K562 (cell line): ENCODE data around the gene ACTR3C. TPM values are rescaled to one million over a fixed set of nuclear protein-coding genes. Genes with fewer than 3 reads are reported as not detected.
A peak's percentile ranks its signal among the peaks of the same experiment; 100 is the strongest.

ENCODE experiments used
- ATF4 ChIP-seq: fragments of 450-650 bp; formaldehyde crosslinking; IDR thresholded peaks from 2 replicates; pipeline ENCODE4 v1.4.0; 2022; ENCODE audit warnings: mild to moderate bottlenecking, moderate library complexity
- CBX1 ChIP-seq: sonication (generic); IDR thresholded peaks from 2 replicates; pipeline ENCODE4 v1.6.1; 2016; ENCODE audit warnings: antibody characterized with exemption, low read depth, mild to moderate bottlenecking
- KAT8 ChIP-seq: fragments of 450-650 bp; IDR thresholded peaks from 2 replicates; pipeline ENCODE4 v1.6.1; 2016; ENCODE audit warnings: low read depth, mild to moderate bottlenecking
- KDM5B ChIP-seq: fragments of 200-600 bp; sonication (generic); IDR thresholded peaks from 2 replicates; pipeline ENCODE4 v1.6.1; 2012; ENCODE audit warnings: low read depth, mild to moderate bottlenecking, moderate library complexity, low read length, control low read depth, inconsistent platforms; ENCODE audit not compliant: insufficient replicate concordance
- MCM2 ChIP-seq: fragments of 450-650 bp; IDR thresholded peaks from 2 replicates; pipeline ENCODE4 v1.6.1; 2017; ENCODE audit warnings: low read depth, mild to moderate bottlenecking
- NCOA4 ChIP-seq: fragments of 450-650 bp; IDR thresholded peaks from 2 replicates; pipeline ENCODE4 v1.6.1; 2018; ENCODE audit warnings: mild to moderate bottlenecking; ENCODE audit not compliant: partially characterized antibody
- PHF8 ChIP-seq: fragments of 200-600 bp; sonication (generic); IDR thresholded peaks from 2 replicates; pipeline ENCODE4 v1.6.1; 2012; ENCODE audit warnings: mixed run types, mild to moderate bottlenecking, inconsistent platforms, low read length, moderate library complexity, borderline replicate concordance
- POLR2H ChIP-seq: IDR thresholded peaks from 2 replicates; pipeline ENCODE4 v1.6.1; 2016; ENCODE audit warnings: missing genetic modification characterization, low read depth, mild to moderate bottlenecking, control low read depth, missing compliant biosample characterization, moderate library complexity
- RNF2 ChIP-seq: sonication (generic); IDR thresholded peaks from 2 replicates; pipeline ENCODE4 v1.6.1; 2016
- SP1 ChIP-seq: sonication (generic); formaldehyde crosslinking; IDR thresholded peaks from 2 replicates; pipeline ENCODE4 v1.8.1; 2022; ENCODE audit warnings: mild to moderate bottlenecking, missing genetic modification reagents
- U2AF2 ChIP-seq: fragments of 200-400 bp; formaldehyde crosslinking; optimal IDR thresholded peaks from 2 replicates; pipeline ENCODE3; 2017; ENCODE audit warnings: low read depth, mild to moderate bottlenecking, low read length
- ZNF253 ChIP-seq: fragments of 250-450 bp; sonication (Bioruptor Pico); conservative IDR thresholded peaks from 2 replicates; pipeline ENCODE4 v1.6.1; 2021; ENCODE audit warnings: mild to moderate bottlenecking
- ZNF77 ChIP-seq: fragments of 250-450 bp; sonication (Bioruptor Pico); IDR thresholded peaks from 2 replicates; pipeline ENCODE4 v1.5.0; 2020
- polyA plus RNA-seq, 8 experiments: library from polyadenylated mRNA; depleted of rRNA in 4 of 8; stranded (reverse) in 5 of 8; unstranded in 3 of 8; fragments of >200 nt; fragmentation: Nextera tagmentation in 2 of 8; fragmentation: Illumina TruSeq in 1 of 8; extraction: Ambion mirVana in 2 of 8; extraction: Trizol in 1 of 8; gene quantifications; 2 replicates each; pipeline versions ENCODE4 v1.2.1 to v1.2.3, GENCODE V29; 2011 to 2014; ENCODE audit warnings: inconsistent platforms in 1 of 8, missing spikeins in 1 of 8
- total RNA-seq, 7 experiments: library from RNA; depleted of rRNA in 6 of 7; stranded (reverse); fragments of >200 nt in 6 of 7; fragmentation: Illumina TruSeq in 2 of 7; extraction: Trizol in 2 of 7; gene quantifications; 2 replicates each; pipeline versions ENCODE4 v1.2.1 to v1.2.3, GENCODE V29; 2011 to 2021; ENCODE audit warnings: low replicate concordance in 1 of 7
- TF ChIP-seq, protein P1 (sequence below), 2 experiments: fragments of 450-650 bp; formaldehyde crosslinking in 1 of 2; IDR thresholded peaks; 2 replicates each; pipeline versions ENCODE4 v1.4.0 to v1.6.1; 2014 to 2020; ENCODE audit warnings: mild to moderate bottlenecking in 2 of 2, borderline replicate concordance in 1 of 2, low read depth in 1 of 2
- TF ChIP-seq, protein P2 (sequence below): fragments of 450-650 bp; formaldehyde crosslinking; IDR thresholded peaks from 2 replicates; pipeline ENCODE4 v1.4.0; 2020; ENCODE audit warnings: mild to moderate bottlenecking, moderate library complexity
- TF ChIP-seq, protein P3 (sequence below): fragments of 450-650 bp; formaldehyde crosslinking; IDR thresholded peaks from 2 replicates; pipeline ENCODE4 v1.4.0; 2020; ENCODE audit warnings: mild to moderate bottlenecking, moderate library complexity

ACTR3C gene
- total and polyA plus RNA-seq, 9 of the 15 experiments (the other 6 are each of a cell fraction or from before 2014, with no cell fraction given): 9.0 to 35.4 (median 13.3) TPM

DNA sequence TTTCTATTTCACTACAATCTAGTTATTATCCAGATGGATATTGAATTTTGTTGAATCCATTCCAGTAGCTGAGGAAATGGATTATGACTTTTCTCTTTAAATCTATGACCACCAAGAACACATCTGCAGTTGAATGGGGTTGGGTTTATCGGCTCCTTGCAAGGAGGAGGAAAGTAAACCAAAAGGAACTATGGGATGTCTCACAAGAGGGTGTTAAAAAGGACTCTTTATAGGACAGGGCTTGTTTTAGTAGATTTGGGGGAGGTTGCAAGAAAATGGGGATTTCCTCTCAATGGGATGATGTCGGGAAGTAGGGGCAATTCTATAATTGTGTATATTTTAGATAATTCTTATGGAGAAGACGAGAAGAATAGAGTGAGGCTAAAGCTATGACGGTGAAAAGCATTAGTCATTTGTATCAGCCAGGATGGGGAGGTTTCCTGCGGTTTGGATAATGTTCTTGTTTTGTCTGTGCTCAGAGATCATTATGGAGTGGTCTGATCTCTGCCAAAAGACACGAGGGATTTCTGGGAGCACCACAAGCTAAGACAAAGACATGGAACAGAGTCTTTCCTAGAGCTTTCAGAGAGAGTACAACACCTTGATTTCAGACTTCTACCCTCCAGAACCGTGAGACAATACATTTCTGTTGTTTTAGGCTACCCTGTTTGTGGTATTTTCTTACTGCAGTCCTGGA, 5.4 kb downstream of the ACTR3C start (continued):
- TF ChIP-seq, protein P1, sequence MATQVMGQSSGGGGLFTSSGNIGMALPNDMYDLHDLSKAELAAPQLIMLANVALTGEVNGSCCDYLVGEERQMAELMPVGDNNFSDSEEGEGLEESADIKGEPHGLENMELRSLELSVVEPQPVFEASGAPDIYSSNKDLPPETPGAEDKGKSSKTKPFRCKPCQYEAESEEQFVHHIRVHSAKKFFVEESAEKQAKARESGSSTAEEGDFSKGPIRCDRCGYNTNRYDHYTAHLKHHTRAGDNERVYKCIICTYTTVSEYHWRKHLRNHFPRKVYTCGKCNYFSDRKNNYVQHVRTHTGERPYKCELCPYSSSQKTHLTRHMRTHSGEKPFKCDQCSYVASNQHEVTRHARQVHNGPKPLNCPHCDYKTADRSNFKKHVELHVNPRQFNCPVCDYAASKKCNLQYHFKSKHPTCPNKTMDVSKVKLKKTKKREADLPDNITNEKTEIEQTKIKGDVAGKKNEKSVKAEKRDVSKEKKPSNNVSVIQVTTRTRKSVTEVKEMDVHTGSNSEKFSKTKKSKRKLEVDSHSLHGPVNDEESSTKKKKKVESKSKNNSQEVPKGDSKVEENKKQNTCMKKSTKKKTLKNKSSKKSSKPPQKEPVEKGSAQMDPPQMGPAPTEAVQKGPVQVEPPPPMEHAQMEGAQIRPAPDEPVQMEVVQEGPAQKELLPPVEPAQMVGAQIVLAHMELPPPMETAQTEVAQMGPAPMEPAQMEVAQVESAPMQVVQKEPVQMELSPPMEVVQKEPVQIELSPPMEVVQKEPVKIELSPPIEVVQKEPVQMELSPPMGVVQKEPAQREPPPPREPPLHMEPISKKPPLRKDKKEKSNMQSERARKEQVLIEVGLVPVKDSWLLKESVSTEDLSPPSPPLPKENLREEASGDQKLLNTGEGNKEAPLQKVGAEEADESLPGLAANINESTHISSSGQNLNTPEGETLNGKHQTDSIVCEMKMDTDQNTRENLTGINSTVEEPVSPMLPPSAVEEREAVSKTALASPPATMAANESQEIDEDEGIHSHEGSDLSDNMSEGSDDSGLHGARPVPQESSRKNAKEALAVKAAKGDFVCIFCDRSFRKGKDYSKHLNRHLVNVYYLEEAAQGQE (IDR thresholded peaks at IDR 0.05; ENCODE audit: borderline replicate concordance): 0 out of 2 replicates have a peak, but pooled peaks have one; percentile 8
- TF ChIP-seq, protein P1 (CRISPR knock-in tag; IDR thresholded peaks at IDR 0.05; ENCODE audit: low read depth): no peak
- TF ChIP-seq CBX1 (0 out of 2 replicates have a peak, but pooled peaks have one; percentile 43), NCOA4 (no peak), MCM2 (no peak), KAT8 (no peak), RNF2 (no peak), ZNF77 (no peak), U2AF2 (no peak), POLR2H (tag) (no peak), ATF4 (CRISPR knock-in tag) (peak; percentile 11; the same call in 1 of the 2 replicates), ZNF253 (no peak), SP1 (CRISPR knock-in tag) (no peak; the same call in 1 of the 2 replicates), KDM5B (no peak), PHF8 (no peak; the same call in 1 of the 2 replicates)
- TF ChIP-seq, protein P2, sequence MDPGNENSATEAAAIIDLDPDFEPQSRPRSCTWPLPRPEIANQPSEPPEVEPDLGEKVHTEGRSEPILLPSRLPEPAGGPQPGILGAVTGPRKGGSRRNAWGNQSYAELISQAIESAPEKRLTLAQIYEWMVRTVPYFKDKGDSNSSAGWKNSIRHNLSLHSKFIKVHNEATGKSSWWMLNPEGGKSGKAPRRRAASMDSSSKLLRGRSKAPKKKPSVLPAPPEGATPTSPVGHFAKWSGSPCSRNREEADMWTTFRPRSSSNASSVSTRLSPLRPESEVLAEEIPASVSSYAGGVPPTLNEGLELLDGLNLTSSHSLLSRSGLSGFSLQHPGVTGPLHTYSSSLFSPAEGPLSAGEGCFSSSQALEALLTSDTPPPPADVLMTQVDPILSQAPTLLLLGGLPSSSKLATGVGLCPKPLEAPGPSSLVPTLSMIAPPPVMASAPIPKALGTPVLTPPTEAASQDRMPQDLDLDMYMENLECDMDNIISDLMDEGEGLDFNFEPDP (CRISPR knock-in tag): no peak
- TF ChIP-seq, protein P3, sequence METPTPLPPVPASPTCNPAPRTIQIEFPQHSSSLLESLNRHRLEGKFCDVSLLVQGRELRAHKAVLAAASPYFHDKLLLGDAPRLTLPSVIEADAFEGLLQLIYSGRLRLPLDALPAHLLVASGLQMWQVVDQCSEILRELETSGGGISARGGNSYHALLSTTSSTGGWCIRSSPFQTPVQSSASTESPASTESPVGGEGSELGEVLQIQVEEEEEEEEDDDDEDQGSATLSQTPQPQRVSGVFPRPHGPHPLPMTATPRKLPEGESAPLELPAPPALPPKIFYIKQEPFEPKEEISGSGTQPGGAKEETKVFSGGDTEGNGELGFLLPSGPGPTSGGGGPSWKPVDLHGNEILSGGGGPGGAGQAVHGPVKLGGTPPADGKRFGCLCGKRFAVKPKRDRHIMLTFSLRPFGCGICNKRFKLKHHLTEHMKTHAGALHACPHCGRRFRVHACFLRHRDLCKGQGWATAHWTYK (CRISPR knock-in tag): peak; percentile 70; the same call in 1 of the 2 replicates
